NCI-H2196 treated with DMSO at 0.1 percent for 48 hours (cell line): ENCODE measurements around the gene BAX.
A peak's percentile ranks its signal among the peaks of the same experiment; 100 is the strongest.

Source experiments
- DNase-seq: peaks from one replicate; lab custom pipeline; 2025; ENCODE audit not compliant: unreplicated experiment; lab: John Stamatoyannopoulos, UW

BAX gene

DNA sequence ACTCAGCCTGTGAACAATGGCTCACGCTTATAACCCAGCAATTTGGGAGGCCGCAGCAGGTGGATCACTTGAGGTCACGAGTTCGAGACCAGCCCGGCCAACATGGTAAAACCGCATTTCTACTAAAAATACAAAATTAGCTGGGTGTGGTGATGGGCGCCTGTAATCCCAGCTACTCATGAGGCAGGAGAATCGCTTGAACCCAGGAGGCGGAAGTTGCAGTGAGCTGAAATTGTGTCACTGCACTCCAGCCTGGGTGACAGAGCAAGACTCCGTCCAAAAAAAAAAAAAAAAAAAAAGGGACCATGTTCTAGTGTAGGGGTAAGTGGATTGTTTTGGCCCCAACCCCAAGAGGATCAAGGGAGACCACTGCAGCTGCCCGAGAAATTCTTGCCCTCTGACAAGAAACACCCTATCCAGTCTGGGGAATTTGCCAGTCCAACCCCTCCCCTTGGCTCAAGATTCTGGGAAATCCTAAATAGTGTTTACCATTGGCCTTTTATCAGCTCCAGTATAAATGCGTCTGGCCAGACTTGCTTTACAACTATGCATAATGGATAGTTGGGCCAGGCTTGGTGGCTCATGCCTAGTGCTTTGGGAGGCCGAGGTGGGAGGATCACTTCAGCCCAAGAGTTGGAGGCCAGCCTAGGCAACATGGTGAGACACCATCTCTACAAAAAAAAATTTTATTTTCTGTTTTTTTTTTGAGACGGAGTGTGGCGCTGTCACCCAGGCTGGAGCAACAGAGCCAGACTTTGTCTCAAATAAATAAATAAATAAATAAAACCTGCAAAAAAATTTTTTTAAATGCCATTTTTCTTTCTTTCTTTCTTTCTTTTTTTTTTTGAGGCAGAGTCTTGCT, 26.3 kb upstream of the BAX start:
- no peak for DNase-seq

GRCh38 chr19:48933382-48933932, 21.2 kb upstream of the BAX start, which contains the start of gene DHDH:
DHDH (plus strand) TSS chr19:48933699; CDS start chr19:48933722, 23 bp downstream.
- DNase-seq: peak; percentile 89

DNA sequence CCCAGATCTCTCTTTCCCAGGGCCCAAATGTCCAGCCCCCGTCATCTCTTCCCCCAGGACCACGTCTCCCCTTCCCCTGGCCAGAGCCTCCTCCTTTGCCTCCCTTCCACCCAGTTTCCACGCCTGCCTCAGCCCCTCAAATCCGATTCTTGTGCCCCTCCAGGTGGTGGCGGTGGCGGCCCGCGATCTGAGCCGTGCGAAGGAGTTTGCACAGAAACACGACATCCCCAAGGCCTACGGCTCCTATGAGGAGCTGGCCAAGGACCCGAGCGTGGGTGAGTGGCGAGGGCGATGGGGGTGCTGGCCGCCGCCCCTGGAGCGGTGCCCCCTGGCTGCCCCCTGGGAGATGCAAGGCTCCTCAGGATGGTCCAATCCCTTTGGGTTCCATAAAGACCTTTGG, 19.8 kb upstream of the BAX start:
- no peak for DNase-seq

DNA sequence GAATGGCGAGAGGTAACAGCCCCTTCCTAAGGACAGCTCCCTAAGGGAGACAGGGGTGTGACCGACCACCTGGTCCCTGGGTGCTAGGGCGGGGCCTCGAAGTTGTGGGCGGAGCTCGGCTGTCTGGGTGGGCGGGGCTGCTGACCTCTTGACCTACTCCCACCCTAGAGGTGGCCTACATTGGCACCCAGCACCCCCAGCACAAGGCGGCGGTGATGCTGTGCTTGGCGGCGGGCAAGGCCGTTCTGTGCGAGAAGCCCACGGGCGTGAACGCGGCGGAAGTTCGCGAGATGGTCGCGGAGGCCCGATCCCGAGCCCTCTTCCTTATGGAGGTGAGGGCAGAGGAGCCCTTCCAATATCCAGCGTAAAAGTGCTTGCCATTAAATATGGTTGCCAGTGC, 18.8 kb upstream of the BAX start:
- DNase-seq: no peak

GRCh38 chr19:48938256-48938655, 16.4 kb upstream of the BAX start:
- DNase-seq: no peak

DNA sequence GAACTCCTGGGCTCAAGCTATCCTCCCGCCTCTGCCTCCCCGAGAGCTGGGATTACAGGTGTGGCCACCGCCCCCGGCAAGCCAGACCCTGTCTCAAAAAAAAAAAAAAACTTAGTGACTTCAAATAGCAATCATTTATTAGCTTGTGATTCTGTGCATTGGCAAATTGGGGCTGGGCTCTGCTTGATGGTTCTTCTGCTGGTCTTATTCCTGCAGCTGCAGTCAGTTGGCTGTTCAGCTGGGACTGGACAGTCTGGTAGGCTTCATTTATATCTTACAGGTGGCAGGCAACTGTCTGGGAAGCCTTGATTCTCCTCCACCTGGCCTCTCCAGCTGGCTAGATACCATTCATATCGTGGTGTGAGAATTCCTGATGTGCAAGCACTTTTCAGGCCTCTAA, 13.8 kb upstream of the BAX start:
- DNase-seq: no peak

DNA sequence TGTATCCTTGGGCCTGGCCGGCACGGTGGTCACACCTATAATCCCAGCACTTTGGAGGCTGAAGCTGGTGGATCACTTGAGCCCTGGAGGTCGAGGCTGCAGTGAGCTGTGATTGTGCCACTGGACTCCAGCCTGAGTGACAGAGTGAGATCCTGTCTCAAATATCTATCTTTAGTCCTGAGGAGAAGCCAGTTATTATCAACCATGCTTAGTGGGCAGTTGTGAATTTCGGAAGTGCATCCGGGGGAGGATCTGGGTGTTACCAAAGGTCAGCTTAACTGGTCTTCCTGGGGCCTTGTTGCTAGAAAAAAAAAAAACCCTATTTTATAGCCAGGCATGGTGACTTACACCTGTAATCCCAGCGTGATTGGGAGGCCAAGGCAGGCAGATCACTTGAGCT, 11.6 kb upstream of the BAX start:
- DNase-seq: no peak

DNA sequence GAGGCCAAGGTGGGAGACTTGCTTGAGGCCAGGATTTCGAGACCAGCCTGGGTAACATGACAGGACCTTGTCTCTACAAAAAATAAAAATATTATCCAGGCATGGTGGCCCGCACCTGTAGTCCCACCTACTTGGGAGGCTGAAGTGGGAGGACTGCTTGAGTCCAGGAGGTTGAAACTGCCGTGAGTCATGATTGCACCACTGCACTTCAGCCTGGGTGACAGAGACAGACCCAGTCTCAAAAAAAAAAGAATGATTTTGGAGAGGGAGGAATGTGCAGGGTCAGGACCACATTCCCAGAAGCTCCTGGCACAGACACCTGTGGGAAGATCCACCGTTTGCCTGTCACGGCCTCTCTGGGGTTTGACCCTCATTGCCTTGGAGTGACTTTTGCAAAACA, 9.3 kb upstream of the BAX start:
- no peak for DNase-seq

- DNase-seq: no peak
Measured at GRCh38 chr19:48945817-48946216, 8.9 kb upstream of the BAX start.

DNA sequence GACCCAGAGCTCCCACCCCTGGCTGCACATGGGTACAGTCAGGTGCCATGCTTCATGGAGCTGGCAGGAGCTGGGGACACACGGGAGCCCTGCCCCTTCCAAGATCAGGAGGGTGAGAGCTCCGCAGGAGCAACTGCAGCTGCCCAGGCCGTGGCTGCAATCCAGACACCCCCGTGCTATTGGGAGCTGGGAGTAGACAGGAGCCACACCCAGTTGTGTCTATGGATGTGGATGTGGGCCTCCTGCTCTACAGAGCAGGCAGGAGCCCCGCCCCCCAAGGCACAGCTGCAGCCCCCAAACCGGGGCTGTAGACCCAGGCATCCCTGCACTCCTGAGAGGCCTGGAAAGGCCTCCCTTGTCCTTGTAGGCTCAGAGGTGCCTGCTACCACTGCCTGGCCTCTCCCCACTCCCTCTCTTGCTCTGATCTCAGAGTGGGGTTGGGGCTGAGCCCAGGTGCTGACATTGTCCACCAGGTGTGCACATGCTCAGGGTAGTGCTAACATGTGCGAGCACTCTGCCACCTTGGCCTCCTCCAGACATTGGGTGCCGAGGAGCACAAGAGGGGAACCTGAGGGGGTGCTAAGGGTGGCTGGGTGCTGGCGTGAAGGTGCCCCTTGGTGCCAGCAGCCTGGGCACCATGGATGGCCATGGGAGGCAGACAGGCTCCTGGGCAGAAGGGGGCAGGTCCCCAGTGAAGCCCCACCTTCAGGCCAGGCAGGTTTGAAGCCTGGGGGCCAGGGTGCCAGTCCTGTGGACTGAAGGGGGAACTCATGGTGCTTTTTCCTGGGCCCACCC, 8.0 kb upstream of the BAX start:
- no peak for DNase-seq

DNA sequence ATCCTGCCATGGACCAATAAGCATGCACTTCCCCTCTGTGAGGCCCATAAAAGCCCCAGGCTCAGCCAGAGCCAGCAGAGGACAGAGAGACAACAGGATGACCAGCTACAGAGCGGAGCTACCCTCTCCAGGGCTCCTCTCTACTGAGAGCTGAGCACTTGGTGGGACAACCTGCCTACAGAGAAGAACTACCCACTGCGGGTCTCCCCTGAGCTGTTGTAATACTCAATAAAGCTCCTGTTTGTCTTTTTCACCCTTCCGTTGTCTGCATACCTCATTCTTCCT, 7.5 kb upstream of the BAX start:
- DNase-seq: no peak

GRCh38 chr19:48950159-48950558, 4.5 kb upstream of the BAX start:
- no peak for DNase-seq

DNA sequence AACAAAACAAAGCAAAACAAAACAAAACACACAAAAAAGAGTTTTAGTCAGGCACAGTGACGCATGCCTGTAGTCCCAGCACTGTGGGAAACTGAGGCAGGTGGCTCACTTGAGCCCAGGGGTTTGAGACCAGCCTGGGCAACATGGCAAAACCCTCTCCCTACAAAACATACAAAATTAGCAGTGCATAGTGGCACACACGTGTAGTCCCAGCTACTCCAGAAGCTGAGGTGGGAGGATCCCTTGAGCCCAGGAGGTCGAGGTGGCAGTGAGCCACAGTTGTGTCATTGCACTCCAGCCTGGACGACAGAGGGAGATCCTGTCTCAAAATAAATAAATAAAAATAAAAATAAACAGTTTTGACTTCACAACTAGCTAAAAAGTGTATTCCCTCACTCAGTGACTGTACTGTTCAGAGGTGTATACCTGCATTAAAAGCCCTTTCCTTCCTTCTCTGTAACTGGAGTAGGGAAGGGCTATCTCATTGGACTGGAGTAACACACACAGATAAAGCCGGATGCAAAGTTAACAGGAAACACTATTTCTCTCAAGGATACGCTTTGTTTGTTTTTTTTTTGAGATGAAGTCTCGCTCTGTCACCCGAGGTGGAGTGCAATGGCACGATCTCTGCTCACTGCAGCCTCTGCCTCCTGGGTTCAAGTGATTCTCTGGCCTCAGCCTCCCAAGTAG, 3.7 kb upstream of the BAX start:
- no peak for DNase-seq

- no peak for DNase-seq
Measured at GRCh38 chr19:48953141-48953540, 1.5 kb upstream of the BAX start.

- no peak for DNase-seq
Measured at GRCh38 chr19:48953990-48954594, 583 bp upstream of the BAX start.

- no peak for DNase-seq
Measured at GRCh38 chr19:48955308-48955958, 758 bp downstream of the BAX start.

GRCh38 chr19:48958006-48958405, 3.3 kb downstream of the BAX start:
- no peak for DNase-seq

DNA sequence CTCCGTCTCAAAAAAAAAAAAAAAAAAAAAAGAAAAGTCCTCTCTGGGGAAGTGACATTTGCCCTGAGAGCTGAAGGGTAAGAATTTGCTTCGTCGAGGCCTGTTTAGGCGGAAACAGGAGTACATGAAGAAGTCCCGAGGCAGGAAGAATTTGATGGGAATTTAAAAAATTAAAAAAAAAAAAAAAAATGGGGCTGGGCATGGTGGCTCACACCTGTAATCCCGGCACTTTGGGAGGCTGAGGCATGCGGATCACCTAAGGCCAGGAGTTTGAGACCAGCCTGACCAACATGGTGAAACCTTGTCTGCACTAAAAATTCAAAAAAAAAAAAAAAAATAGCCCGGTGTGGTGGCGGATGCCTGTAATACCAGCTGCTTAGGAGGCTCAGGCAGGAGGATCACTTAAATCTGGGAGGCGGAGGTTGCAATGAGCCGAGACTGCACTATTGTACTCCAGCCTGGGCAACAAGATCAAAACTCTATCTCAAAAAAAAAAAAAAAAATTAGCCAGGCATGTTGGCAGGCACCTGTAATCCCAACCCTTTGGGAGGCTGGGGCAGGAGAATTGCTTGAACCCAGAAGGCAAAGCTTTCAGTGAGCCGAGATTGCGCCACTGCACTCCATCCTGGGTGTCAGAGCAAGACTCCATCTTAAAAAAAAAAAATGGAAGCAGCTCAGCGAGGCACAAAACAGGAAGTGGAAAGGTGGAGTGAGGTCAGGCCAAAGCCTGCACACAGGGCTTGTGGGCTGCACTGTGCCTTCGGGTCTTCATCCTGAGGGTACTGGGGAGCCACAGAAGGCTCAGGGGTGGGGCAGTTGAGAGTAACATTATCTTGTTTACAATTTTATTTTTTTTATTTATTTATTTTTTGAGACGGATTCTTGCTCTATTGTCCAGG, 4.9 kb downstream of the BAX start:
- DNase-seq: no peak

GRCh38 chr19:48961051-48961649, 6.5 kb downstream of the BAX start:
- no peak for DNase-seq
